22Rv1 (cell line): Measurements from ENCODE around the gene CACNA1A.

Experiments
- ZFX ChIP-seq: fragments of 450-650 bp; IDR thresholded peaks from 2 replicates; pipeline ENCODE4 v1.6.1; 2017; ENCODE audit warnings: antibody characterized with exemption, borderline replicate concordance
- TF ChIP-seq, protein P1 (sequence below): fragments of 450-650 bp; IDR thresholded peaks from 2 replicates; pipeline ENCODE4 v1.5.1; 2017; ENCODE audit warnings: mild to moderate bottlenecking

DNA sequence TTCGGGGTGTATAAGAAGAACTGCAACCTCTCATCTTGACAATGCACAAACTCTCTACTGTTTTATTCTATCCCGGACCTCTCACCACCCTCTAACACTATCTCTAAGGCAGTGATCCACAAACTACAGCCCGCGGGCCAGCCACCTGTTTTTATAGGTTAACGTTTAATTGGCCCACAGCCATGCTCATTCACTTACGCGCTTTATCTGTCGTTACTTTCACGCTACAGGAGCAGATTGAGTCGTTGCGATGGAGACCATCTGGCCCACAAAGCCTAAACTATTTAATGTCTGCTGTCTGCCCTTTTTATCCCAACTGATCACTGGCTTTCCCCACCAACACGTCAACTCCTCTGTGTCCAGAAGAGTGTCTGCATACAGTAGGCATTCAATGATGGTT lies 158.9 kb downstream of the CACNA1A start:
- TF ChIP-seq, protein P1, sequence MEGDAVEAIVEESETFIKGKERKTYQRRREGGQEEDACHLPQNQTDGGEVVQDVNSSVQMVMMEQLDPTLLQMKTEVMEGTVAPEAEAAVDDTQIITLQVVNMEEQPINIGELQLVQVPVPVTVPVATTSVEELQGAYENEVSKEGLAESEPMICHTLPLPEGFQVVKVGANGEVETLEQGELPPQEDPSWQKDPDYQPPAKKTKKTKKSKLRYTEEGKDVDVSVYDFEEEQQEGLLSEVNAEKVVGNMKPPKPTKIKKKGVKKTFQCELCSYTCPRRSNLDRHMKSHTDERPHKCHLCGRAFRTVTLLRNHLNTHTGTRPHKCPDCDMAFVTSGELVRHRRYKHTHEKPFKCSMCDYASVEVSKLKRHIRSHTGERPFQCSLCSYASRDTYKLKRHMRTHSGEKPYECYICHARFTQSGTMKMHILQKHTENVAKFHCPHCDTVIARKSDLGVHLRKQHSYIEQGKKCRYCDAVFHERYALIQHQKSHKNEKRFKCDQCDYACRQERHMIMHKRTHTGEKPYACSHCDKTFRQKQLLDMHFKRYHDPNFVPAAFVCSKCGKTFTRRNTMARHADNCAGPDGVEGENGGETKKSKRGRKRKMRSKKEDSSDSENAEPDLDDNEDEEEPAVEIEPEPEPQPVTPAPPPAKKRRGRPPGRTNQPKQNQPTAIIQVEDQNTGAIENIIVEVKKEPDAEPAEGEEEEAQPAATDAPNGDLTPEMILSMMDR, result no peak
- TF ChIP-seq ZFX, result no peak
